H1 (cell line): ENCODE data around the gene PTMS.

Experiments
- CTCF ChIP-seq, 3 experiments: IDR thresholded peaks; 1 replicate in 2 of 3; 2 replicates in 1 of 3; pipeline versions ENCODE4 v1.5.1 to v1.6.1; 2011; ENCODE audit warnings: low read length in 3 of 3, mild to moderate bottlenecking in 3 of 3, inconsistent platforms in 2 of 3, low read depth in 1 of 3, moderate library complexity in 1 of 3; ENCODE audit not compliant: insufficient read depth in 1 of 3; ENCODE audit errors: control extremely low read depth in 1 of 3
- GABPA ChIP-seq: IDR thresholded peaks from 2 replicates; pipeline ENCODE4 v1.6.1; 2011; ENCODE audit warnings: mild to moderate bottlenecking, low read length, moderate library complexity, borderline replicate concordance; ENCODE audit not compliant: insufficient read depth
- SP2 ChIP-seq: IDR thresholded peaks from 2 replicates; pipeline ENCODE4 v1.6.1; 2012; ENCODE audit warnings: mild to moderate bottlenecking, low read length, inconsistent platforms
- TCF12 ChIP-seq: IDR thresholded peaks from 2 replicates; pipeline ENCODE4 v1.6.1; 2011; ENCODE audit warnings: low read depth, mild to moderate bottlenecking, low read length

- TF ChIP-seq CTCF (IDR thresholded peaks at IDR 0.05; ENCODE audit: control extremely low read depth in 1 of 3, insufficient read depth in 1 of 3, low read depth in 1 of 3, low read length in 3 of 3) = no peak
- no peak for TF ChIP-seq SP2
- TF ChIP-seq GABPA = no peak
- no peak for TF ChIP-seq TCF12
These were observed 23.1 kb downstream of the PTMS start, which contains the start of gene CD4 for GRCh38 chr12:6788972-6789924.
